ENCODE results near the gene LGALS3. TPM values are rescaled to one million over a fixed set of nuclear protein-coding genes. Genes with fewer than 3 reads are reported as not detected.

Gene LGALS3
- total RNA-seq, 6 experiments from 2014 or later: 3.1 to 21.6 (median 12.3) TPM

- ATAC-seq (no peak), DNase-seq (no peak)
- Histone ChIP-seq H3K9me3 (no peaks in the 10 kb centered on the region), H3K4me3 (no peak overlapping the region), H3K4me1 (peaks cover 0 to 8% (median 0%) of the 10 kb centered on the region in 4 donors), H3K36me3 (no peaks in the 10 kb centered on the region), H3K27ac (no peak overlapping the region), H3K27me3 (no peaks in the 10 kb centered on the region)
- WGBS (ENCODE audit: insufficient coverage, low coverage, low lambda C conversion rate, missing lambda C conversion rate): 71% methylated on average over 5 of the region's 8 CpGs
- TF ChIP-seq CTCF (IDR thresholded peaks at IDR 0.05) (no peak), POLR2A (IDR thresholded peaks at IDR 0.05) (no peak)
- intact Hi-C loops (cut with DNase I): no loop called here
Measured at GRCh38 chr14:55124774-55125386, 4.2 kb upstream of the LGALS3 start.

GRCh38 chr14:55125403-55125802 is 3.6 kb upstream of the LGALS3 start:
- Histone ChIP-seq H3K9me3 (no peaks in the 10 kb centered on the region), H3K27ac (no peak overlapping the region), H3K4me3 (no peak overlapping the region), H3K36me3 (no peaks in the 10 kb centered on the region), H3K4me1 (peaks cover 0 to 12% (median 0%) of the 10 kb centered on the region in 4 donors), H3K27me3 (no peaks in the 10 kb centered on the region)
- DNase-seq: no peak
- peak; percentile 3 to 35 (median 16) for ATAC-seq
- intact Hi-C loops (cut with DNase I): no loop called here
- no peak for TF ChIP-seq CTCF (IDR thresholded peaks at IDR 0.05)
- 47% methylated on average over 2 of the region's 3 CpGs for WGBS (ENCODE audit: insufficient coverage, low coverage, low lambda C conversion rate, missing lambda C conversion rate)

GRCh38 chr14:55126034-55126433 is 3.0 kb upstream of the LGALS3 start:
- TF ChIP-seq CTCF (IDR thresholded peaks at IDR 0.05) (no peak), POLR2A (IDR thresholded peaks at IDR 0.05) (no peak)
- 56% methylated on average over 2 of the region's 3 CpGs for WGBS (ENCODE audit: insufficient coverage, low coverage, low lambda C conversion rate, missing lambda C conversion rate)
- peaks cover 0 to 12% (median 0%) of the 10 kb centered on the region in 4 donors for H3K4me1 ChIP-seq
- ATAC-seq: no peak
- H3K27ac ChIP-seq: no peak overlapping the region
- no peak overlapping the region for H3K4me3 ChIP-seq
- DNase-seq: no peak
- H3K27me3 ChIP-seq: no peaks in the 10 kb centered on the region
- H3K9me3 ChIP-seq: no peaks in the 10 kb centered on the region
- no peaks in the 10 kb centered on the region for H3K36me3 ChIP-seq
- intact Hi-C loops (cut with DNase I): no loop called here

GRCh38 chr14:55126932-55127459 is 2.1 kb upstream of the LGALS3 start:
- 42% methylated on average over 4 of the region's 5 CpGs for WGBS (ENCODE audit: insufficient coverage, low coverage, low lambda C conversion rate, missing lambda C conversion rate)
- no peaks in the 10 kb centered on the region for H3K27me3 ChIP-seq
- TF ChIP-seq POLR2A (IDR thresholded peaks at IDR 0.05) (no peak), CTCF (IDR thresholded peaks at IDR 0.05) (no peak)
- intact Hi-C loops (cut with DNase I): no loop called here
- H3K9me3 ChIP-seq: no peaks in the 10 kb centered on the region
- H3K27ac ChIP-seq: no peak overlapping the region
- DNase-seq: no peak
- no peaks in the 10 kb centered on the region for H3K36me3 ChIP-seq
- H3K4me1 ChIP-seq: peaks cover 0 to 12% (median 0%) of the 10 kb centered on the region in 4 donors
- H3K4me3 ChIP-seq: no peak overlapping the region
- ATAC-seq: no peak
